Kidney (tissue), 14 donors: Measurements from ENCODE around the gene KIAA0825. TPM values are rescaled to one million over a fixed set of nuclear protein-coding genes. Genes with fewer than 3 reads are reported as not detected.

Experiments
- DNase-seq, 5 donors: peaks; one replicate each; pipeline ENCODE4 v3.0.0-alpha.2; 2013 to 2020
- FAIRE-seq: peaks from 2 replicates; lab custom pipeline; 2012; peaks lifted over from hg19 to GRCh38; lab: Jason Lieb, UNC
- H3K27ac ChIP-seq, 2 donors: one replicate each; pipeline ENCODE4 v1.7.0; 2013; ENCODE audit warnings: low read depth in 2 of 2, low read length in 2 of 2, inconsistent platforms in 1 of 2
- H3K27me3 ChIP-seq: one replicate; pipeline ENCODE4 v1.7.1; 2013; ENCODE audit warnings: low read length, inconsistent platforms; ENCODE audit not compliant: control insufficient read depth, insufficient read depth
- H3K36me3 ChIP-seq, 3 donors: one replicate each; pipeline versions ENCODE4 v1.7.0 to v1.7.1; 2013; ENCODE audit warnings: low read length in 3 of 3, control low read depth in 1 of 3, inconsistent platforms in 1 of 3; ENCODE audit not compliant: insufficient read depth in 3 of 3, control insufficient read depth in 2 of 3
- H3K4me1 ChIP-seq, 3 donors: one replicate each; pipeline versions ENCODE4 v1.7.0 to v1.7.1; 2013; ENCODE audit warnings: low read length in 3 of 3, inconsistent platforms in 1 of 3, low read depth in 1 of 3; ENCODE audit not compliant: control insufficient read depth in 2 of 3, insufficient read depth in 2 of 3
- H3K4me3 ChIP-seq, 3 donors: one replicate each; pipeline versions ENCODE4 v1.7.0 to v1.8.1; 2013; ENCODE audit warnings: low read length in 3 of 3, control low read depth in 1 of 3, inconsistent platforms in 1 of 3
- H3K9ac ChIP-seq, 3 donors: one replicate each; pipeline versions ENCODE4 v1.7.0 to v1.7.1; 2013; ENCODE audit warnings: low read length in 3 of 3, control low read depth in 1 of 3, inconsistent platforms in 1 of 3
- H3K9me3 ChIP-seq, 3 donors: one replicate each; pipeline versions ENCODE4 v1.7.0 to v1.7.1; 2013; ENCODE audit warnings: low read length in 3 of 3, control low read depth in 1 of 3, inconsistent platforms in 1 of 3; ENCODE audit not compliant: control insufficient read depth in 2 of 3, insufficient read depth in 1 of 3
- intact Hi-C: fragments of 100-400 bp; cut with DNase I; formaldehyde crosslinking; loops from one replicate; pipeline ENCODE4 v1.11.1; 2022
- polyA plus RNA-seq: library from polyadenylated mRNA; stranded (reverse); fragments of 350-450 nt; fragmentation: Illumina TruSeq; extraction: RNeasy Lipid Tissue Mini Kit (QIAGEN cat#74804); gene quantifications from one replicate; pipeline ENCODE4 v1.2.3, GENCODE V29; 2014; ENCODE audit warnings: low read depth, low replicate concordance; ENCODE audit not compliant: insufficient read depth
- total RNA-seq: library from RNA; stranded (reverse); fragmentation: NEBNext Ultra II Directional; extraction: Animal tissue kit (Norgen Biotek cat#: 25700); gene quantifications from one replicate; pipeline ENCODE4 v1.2.1, GENCODE V29; 2021
- TF ChIP-seq, protein P1 (sequence below): IDR thresholded peaks from 3 replicates; pipeline ENCODE4 v1.5.1; 2012; ENCODE audit warnings: mild to moderate bottlenecking, moderate library complexity, borderline replicate concordance; ENCODE audit not compliant: insufficient read depth; ENCODE audit errors: extremely low read depth
- donor health status: control.
- donor health status: control.
- donor health status: control.
- donor health status: control.
- donor health status: control.
- donor health status: DM: yes; HTN: yes; CAD: no.
- donor health status: Normal renal cell carcinoma (clear cell type).

Gene KIAA0825
- total and polyA plus RNA-seq, 2 donors from 2014 or later, result 0.80 to 5.4 TPM

DNA sequence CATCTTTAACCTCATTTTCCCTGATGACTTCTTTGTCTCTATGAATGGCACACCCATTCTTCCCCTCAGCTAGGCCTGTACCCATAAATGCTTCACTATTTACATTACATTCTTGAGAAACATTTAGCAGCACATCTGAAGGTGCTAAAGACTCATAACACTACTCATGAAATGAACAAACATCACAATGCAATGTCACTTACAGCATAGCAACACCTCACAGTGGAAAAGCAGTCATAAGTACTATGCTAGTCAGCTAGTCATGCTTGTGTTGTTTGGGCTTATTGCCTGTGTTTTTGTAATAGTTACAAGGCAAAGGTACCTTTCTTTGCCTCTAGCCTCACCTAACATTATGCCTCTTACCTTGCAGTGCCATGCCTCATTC is 228.9 kb downstream of the KIAA0825 start:
- Histone ChIP-seq H3K4me1 (no peaks in the 10 kb centered on the region), H3K4me3 (no peak overlapping the region), H3K9ac (no peak overlapping the region), H3K27me3 (no peaks in the 10 kb centered on the region), H3K36me3 (no peaks in the 10 kb centered on the region), H3K27ac (no peak overlapping the region), H3K9me3 (no peaks in the 10 kb centered on the region)
- FAIRE-seq, result no peak
- intact Hi-C loops, result no loop called here
- DNase-seq, result no peak
- TF ChIP-seq, protein P1, sequence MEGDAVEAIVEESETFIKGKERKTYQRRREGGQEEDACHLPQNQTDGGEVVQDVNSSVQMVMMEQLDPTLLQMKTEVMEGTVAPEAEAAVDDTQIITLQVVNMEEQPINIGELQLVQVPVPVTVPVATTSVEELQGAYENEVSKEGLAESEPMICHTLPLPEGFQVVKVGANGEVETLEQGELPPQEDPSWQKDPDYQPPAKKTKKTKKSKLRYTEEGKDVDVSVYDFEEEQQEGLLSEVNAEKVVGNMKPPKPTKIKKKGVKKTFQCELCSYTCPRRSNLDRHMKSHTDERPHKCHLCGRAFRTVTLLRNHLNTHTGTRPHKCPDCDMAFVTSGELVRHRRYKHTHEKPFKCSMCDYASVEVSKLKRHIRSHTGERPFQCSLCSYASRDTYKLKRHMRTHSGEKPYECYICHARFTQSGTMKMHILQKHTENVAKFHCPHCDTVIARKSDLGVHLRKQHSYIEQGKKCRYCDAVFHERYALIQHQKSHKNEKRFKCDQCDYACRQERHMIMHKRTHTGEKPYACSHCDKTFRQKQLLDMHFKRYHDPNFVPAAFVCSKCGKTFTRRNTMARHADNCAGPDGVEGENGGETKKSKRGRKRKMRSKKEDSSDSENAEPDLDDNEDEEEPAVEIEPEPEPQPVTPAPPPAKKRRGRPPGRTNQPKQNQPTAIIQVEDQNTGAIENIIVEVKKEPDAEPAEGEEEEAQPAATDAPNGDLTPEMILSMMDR, result no peak

DNA sequence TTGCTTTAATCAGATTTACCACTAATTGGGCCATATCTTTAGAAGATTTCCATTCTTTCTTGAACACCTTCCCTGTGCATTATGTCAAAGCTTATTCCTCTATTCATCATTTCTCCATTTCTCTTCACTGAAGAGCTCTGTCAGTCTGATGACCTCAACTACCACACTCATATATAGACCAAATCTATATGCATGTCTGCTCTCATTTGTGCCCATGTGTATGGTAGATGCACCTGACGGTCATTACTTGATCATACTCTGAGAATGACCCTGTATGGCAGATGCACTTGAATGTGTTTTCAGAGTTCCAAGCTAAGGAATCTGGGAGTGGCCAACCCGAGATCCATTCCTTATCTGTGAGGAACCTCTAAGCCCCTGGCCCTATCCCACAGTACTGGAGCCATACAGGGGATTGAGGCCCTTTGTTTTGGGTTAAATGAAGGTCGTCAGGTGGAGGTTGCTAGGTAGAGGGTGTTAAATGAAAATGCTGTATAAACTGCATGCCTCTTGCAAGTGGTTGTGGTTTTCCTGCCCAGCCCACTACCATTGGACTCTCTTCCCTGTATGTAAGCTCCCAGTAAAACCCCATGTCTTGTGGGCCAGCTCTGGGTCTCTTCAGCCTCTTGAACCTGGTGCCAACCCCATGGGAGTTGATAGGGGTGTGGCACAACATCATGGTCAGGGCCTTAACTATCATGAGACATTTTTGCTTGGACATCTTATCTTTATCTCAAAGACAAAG is 229.5 kb downstream of the KIAA0825 start:
- Histone ChIP-seq H3K36me3 (no peaks in the 10 kb centered on the region), H3K27ac (no peak overlapping the region), H3K4me3 (no peak overlapping the region), H3K27me3 (no peaks in the 10 kb centered on the region), H3K4me1 (no peaks in the 10 kb centered on the region), H3K9me3 (no peaks in the 10 kb centered on the region), H3K9ac (no peak overlapping the region)
- DNase-seq, result no peak
- intact Hi-C loops, result no loop called here
- no peak for FAIRE-seq
- TF ChIP-seq, protein P1, result no peak

DNA sequence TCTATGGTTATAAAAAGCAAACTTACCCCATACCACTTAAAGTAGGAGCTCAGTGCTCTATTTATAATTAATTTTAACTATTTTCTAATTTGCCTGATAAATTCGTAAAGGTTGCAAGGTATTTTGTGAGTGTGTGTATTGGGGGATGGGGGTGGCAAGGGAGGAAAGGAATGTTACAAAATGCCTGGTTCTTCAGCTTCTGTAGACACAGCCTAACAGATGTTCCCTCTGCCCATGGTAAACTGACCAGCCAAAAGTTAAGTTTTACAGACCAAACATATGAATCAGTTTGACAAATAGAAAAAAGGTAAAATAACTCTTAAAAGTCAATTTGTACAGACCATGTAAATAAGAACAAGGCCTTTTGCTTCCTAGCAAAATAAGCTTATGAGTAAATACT is 232.6 kb downstream of the KIAA0825 start:
- no peaks in the 10 kb centered on the region for H3K27me3 ChIP-seq
- no peak overlapping the region for H3K27ac ChIP-seq
- H3K4me3 ChIP-seq, result no peak overlapping the region
- DNase-seq (no peak), FAIRE-seq (no peak)
- no peaks in the 10 kb centered on the region for H3K9me3 ChIP-seq
- intact Hi-C loops, result no loop called here
- TF ChIP-seq, protein P1, result no peak
- no peaks in the 10 kb centered on the region for H3K36me3 ChIP-seq
- no peaks in the 10 kb centered on the region for H3K4me1 ChIP-seq
- H3K9ac ChIP-seq, result no peak overlapping the region
